SK-N-SH (cell line): Measurements from ENCODE around the gene LNP1. TPM values are rescaled to one million over a fixed set of nuclear protein-coding genes. Genes with fewer than 3 reads are reported as not detected.

Experiments used
- CTCF ChIA-PET: fragments of 300-600, 350-600 bp; formaldehyde crosslinking; extraction: SDS; loops from one replicate; lab custom pipeline; 2021; lab: Yijun Ruan, JAX
- POLR2A ChIA-PET: fragments of 350-600 bp; sonication (Branson Sonifier 250); formaldehyde crosslinking; extraction: SDS; loops from one replicate; lab custom pipeline; 2020; ENCODE audit warnings: antibody characterized with exemption, inconsistent platforms; lab: Yijun Ruan, JAX
- DNase-seq: peaks from one replicate; pipeline ENCODE4 v3.0.0; 2012
- H2AFZ ChIP-seq: fragments of 200-600 bp; sonication (generic); 2 replicates; pipeline ENCODE4 v1.8.1; 2016; ENCODE audit warnings: antibody characterized with exemption, mild to moderate bottlenecking, low read depth
- H3F3A ChIP-seq: fragments of 200-600 bp; sonication (generic); replicated peaks from 2 replicates; pipeline ENCODE3; 2016; ENCODE audit warnings: antibody characterized with exemption, mild to moderate bottlenecking; ENCODE audit not compliant: insufficient read depth
- H3K27ac ChIP-seq, 2 experiments: fragments of 200-500 bp in 1 of 2; fragments of 200-600 bp in 1 of 2; sonication (Bioruptor generic) in 1 of 2; sonication (generic), shearing (Covaris generic) in 1 of 2; 2 replicates each; pipeline versions ENCODE4 v1.5.1 to v1.6.1; 2014 to 2016; ENCODE audit warnings: low read depth in 2 of 2, inconsistent platforms in 1 of 2, low read length in 1 of 2, mild to moderate bottlenecking in 1 of 2, mixed read lengths in 1 of 2
- H3K27me3 ChIP-seq: fragments of 200-600 bp; sonication (generic), shearing (Covaris generic); 2 replicates; pipeline ENCODE4 v1.6.1; 2016; ENCODE audit warnings: mixed run types; ENCODE audit not compliant: insufficient read depth
- H3K36me3 ChIP-seq, 2 experiments: fragments of 200-500 bp in 1 of 2; fragments of 200-600 bp in 1 of 2; sonication (Bioruptor generic) in 1 of 2; sonication (generic) in 1 of 2; replicated peaks in 1 of 2; 2 replicates each; pipeline versions ENCODE3 to v1.5.1; 2014 to 2016; ENCODE audit warnings: low read length in 1 of 2, mild to moderate bottlenecking in 1 of 2; ENCODE audit not compliant: insufficient read depth in 2 of 2, control insufficient read depth in 1 of 2
- H3K4me1 ChIP-seq, 2 experiments: fragments of 200-500 bp in 1 of 2; fragments of 200-600 bp in 1 of 2; sonication (Bioruptor generic) in 1 of 2; sonication (generic), shearing (Covaris generic) in 1 of 2; 2 replicates each; pipeline versions ENCODE4 v1.5.1 to v1.6.1; 2014 to 2016; ENCODE audit warnings: low read depth in 1 of 2, low read length in 1 of 2, mixed run types in 1 of 2; ENCODE audit not compliant: insufficient read depth in 2 of 2, control insufficient read depth in 1 of 2
- H3K4me2 ChIP-seq: fragments of 200-600 bp; sonication (generic), shearing (Covaris generic); 2 replicates; pipeline ENCODE4 v1.6.1; 2017; ENCODE audit warnings: mixed run types
- H3K4me3 ChIP-seq, 2 experiments: fragments of 200-500 bp in 1 of 2; fragments of 200-600 bp in 1 of 2; sonication (Bioruptor generic) in 1 of 2; sonication (generic), shearing (Covaris generic) in 1 of 2; 2 replicates each; pipeline versions ENCODE4 v1.5.1 to v1.8.1; 2014 to 2016; ENCODE audit warnings: low read depth in 2 of 2, inconsistent platforms in 1 of 2, low read length in 1 of 2, mild to moderate bottlenecking in 1 of 2, mixed read lengths in 1 of 2, moderate library complexity in 1 of 2
- H3K79me2 ChIP-seq: fragments of 200-600 bp; sonication (generic); 2 replicates; pipeline ENCODE4 v1.8.1; 2017; ENCODE audit warnings: mild to moderate bottlenecking; ENCODE audit not compliant: insufficient read depth
- H3K9ac ChIP-seq: fragments of 200-600 bp; sonication (generic); 2 replicates; pipeline ENCODE4 v1.6.1; 2017; ENCODE audit warnings: mixed run types
- H3K9me2 ChIP-seq: fragments of 200-600 bp; sonication (generic); 2 replicates; pipeline ENCODE4 v1.6.1; 2017; ENCODE audit warnings: mixed run types
- H3K9me3 ChIP-seq: fragments of 200-600 bp; sonication (generic); 2 replicates; pipeline ENCODE4 v1.6.1; 2017; ENCODE audit warnings: mixed run types, mild to moderate bottlenecking, moderate library complexity
- H4K20me1 ChIP-seq: fragments of 200-600 bp; sonication (generic); 2 replicates; pipeline ENCODE4 v1.6.1; 2017; ENCODE audit warnings: mild to moderate bottlenecking, mixed run types; ENCODE audit not compliant: insufficient read depth
- ELF1 ChIP-seq: IDR thresholded peaks from 2 replicates; pipeline ENCODE4 v1.4.0; 2012
- EP300 ChIP-seq, 2 experiments: IDR thresholded peaks; 2 replicates each; pipeline versions ENCODE4 v1.4.0 to v1.6.1; 2012; ENCODE audit warnings: borderline replicate concordance in 1 of 2, low read depth in 1 of 2, low read length in 1 of 2
- EZH2phosphoT487 ChIP-seq: fragments of 200-600 bp; sonication (generic); IDR thresholded peaks from 2 replicates; pipeline ENCODE4 v1.6.1; 2017; ENCODE audit warnings: low read depth, mixed run types, mild to moderate bottlenecking, antibody characterized with exemption, moderate library complexity, borderline replicate concordance
- FOSL2 ChIP-seq: IDR thresholded peaks from 2 replicates; pipeline ENCODE4 v1.4.0; 2012; ENCODE audit warnings: low read depth, mild to moderate bottlenecking, moderate library complexity, borderline replicate concordance
- FOXJ3 ChIP-seq: sonication (generic); formaldehyde crosslinking; IDR thresholded peaks from 2 replicates; pipeline ENCODE4 v1.5.1; 2020; ENCODE audit warnings: mild to moderate bottlenecking, missing genetic modification reagents
- GABPA ChIP-seq: IDR thresholded peaks from 2 replicates; pipeline ENCODE4 v1.4.0; 2012; ENCODE audit warnings: low read depth, mild to moderate bottlenecking
- GATA2 ChIP-seq: sonication (generic); formaldehyde crosslinking; IDR thresholded peaks from 2 replicates; pipeline ENCODE4 v1.5.0; 2020; ENCODE audit warnings: mild to moderate bottlenecking, missing genetic modification reagents
- JUND ChIP-seq: IDR thresholded peaks from 2 replicates; pipeline ENCODE4 v1.4.0; 2012
- MEF2A ChIP-seq: IDR thresholded peaks from 2 replicates; pipeline ENCODE4 v1.4.0; 2012; ENCODE audit warnings: low read depth, borderline replicate concordance
- PBX3 ChIP-seq: IDR thresholded peaks from 2 replicates; pipeline ENCODE4; 2012
- RAD21 ChIP-seq: IDR thresholded peaks from 2 replicates; pipeline ENCODE4 v1.6.1; 2012; ENCODE audit warnings: mild to moderate bottlenecking, low read length
- RCOR1 ChIP-seq: fragments of 150-350 bp; IDR thresholded peaks from 2 replicates; pipeline ENCODE4 v1.6.1; 2017; ENCODE audit warnings: antibody characterized with exemption, low read length
- SMC3 ChIP-seq: IDR thresholded peaks from 2 replicates; pipeline ENCODE4 v1.6.1; 2012; ENCODE audit warnings: low read depth, low read length, improper control_type of control experiment
- TAF1 ChIP-seq: IDR thresholded peaks from 2 replicates; pipeline ENCODE4 v1.6.1; 2012; ENCODE audit warnings: low read depth, mild to moderate bottlenecking, low read length, moderate library complexity, borderline replicate concordance
- TCF12 ChIP-seq: IDR thresholded peaks from 2 replicates; pipeline ENCODE4 v1.4.0; 2012
- TEAD4 ChIP-seq: IDR thresholded peaks from 2 replicates; pipeline ENCODE4 v1.4.0; 2012; ENCODE audit warnings: mild to moderate bottlenecking, borderline replicate concordance; ENCODE audit not compliant: insufficient read depth
- YY1 ChIP-seq: IDR thresholded peaks from 2 replicates; pipeline ENCODE4 v1.4.0; 2012; ENCODE audit warnings: low read depth, mild to moderate bottlenecking
- WGBS: methylation state at CpG from one replicate; pipeline ENCODE4 v1.1.6; 2017; ENCODE audit warnings: low lambda C conversion rate; 5-methylcytosine and 5-hydroxymethylcytosine counted together
- polyA plus RNA-seq, 3 experiments: library from polyadenylated mRNA; depleted of rRNA; stranded (reverse); fragments of >200 nt; gene quantifications; 2 replicates each; pipeline ENCODE4 v1.2.3, GENCODE V29; 2012
- TF ChIP-seq, protein P1 (sequence below): IDR thresholded peaks from 2 replicates; pipeline ENCODE4 v1.4.0; 2012; ENCODE audit warnings: low read depth

Gene LNP1
- polyA plus RNA-seq, 1 of the 3 experiments (the other 2 are of a cell fraction): 2.3 TPM

- no peak for TF ChIP-seq PBX3
- TF ChIP-seq RCOR1: no peak
These were observed 25.0 kb upstream of the LNP1 start (continued) for GRCh38 chr3:100376301-100376700.

- H3K27ac ChIP-seq: peak overlapping the region in 1 of 2 experiments; percentile 51; a peak in 2 of 4 replicates
- CTCF ChIA-PET: interaction anchor here (1.0 kb wide), 1 partner anchor 10 kb away, joined by 4 read pairs; no protein-coding TSS in a partner anchor
- H3K4me2 ChIP-seq: peak overlapping the region; percentile 6
- WGBS: 90% methylated on average over 8 of the region's 8 CpGs
- POLR2A ChIA-PET: no interaction called here
- no peaks in the 10 kb centered on the region; the same call in 1 of the 2 replicates for H4K20me1 ChIP-seq
- peaks cover 7% of the 10 kb centered on the region; the same call in 1 of the 2 replicates for H3K9me3 ChIP-seq
- H3K9ac ChIP-seq: peak overlapping the region; percentile 26; the same call in 1 of the 2 replicates
- H3K27me3 ChIP-seq: no peaks in the 10 kb centered on the region
- peaks cover 80% of the 10 kb centered on the region for H3K79me2 ChIP-seq
- H3K4me3 ChIP-seq: no peak overlapping the region
- H3K4me1 ChIP-seq: peaks cover 3 to 22% of the 10 kb centered on the region in 2 experiments; a peak in 3 of 4 replicates
- no peak for DNase-seq
- peaks cover 14% of the 10 kb centered on the region for H3F3A ChIP-seq
- TF ChIP-seq GATA2 (no peak), GABPA (no peak), RAD21 (no peak), TCF12 (no peak), EP300 (IDR thresholded peaks at IDR 0.05; ENCODE audit: borderline replicate concordance in 1 of 2, low read depth in 1 of 2, low read length in 1 of 2) (no peak), ELF1 (no peak), TEAD4 (no peak), EZH2phosphoT487 (no peak), JUND (no peak), FOSL2 (no peak), RCOR1 (no peak), FOXJ3 (no peak), YY1 (no peak), MEF2A (no peak), TAF1 (no peak), SMC3 (no peak)
- TF ChIP-seq, protein P1, sequence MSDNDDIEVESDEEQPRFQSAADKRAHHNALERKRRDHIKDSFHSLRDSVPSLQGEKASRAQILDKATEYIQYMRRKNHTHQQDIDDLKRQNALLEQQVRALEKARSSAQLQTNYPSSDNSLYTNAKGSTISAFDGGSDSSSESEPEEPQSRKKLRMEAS: no peak
- H3K9me2 ChIP-seq: no peaks in the 10 kb centered on the region
- H3K36me3 ChIP-seq: peaks cover 62 to 80% of the 10 kb centered on the region in 2 experiments
- H2AFZ ChIP-seq: no peak overlapping the region
These were observed 16.4 kb upstream of the LNP1 start for GRCh38 chr3:100384733-100385525.
